ENCODE measurements around the gene WSCD1. TPM values are rescaled to one million over a fixed set of nuclear protein-coding genes. Genes with fewer than 3 reads are reported as not detected.

Gene WSCD1
- total RNA-seq, 3 donors from 2014 or later (not counting 1 experiment from before 2014, with no cell fraction given), result 0.47 to 2.1 (median 1.9) TPM

- no peaks in the 10 kb centered on the region for H3K36me3 Mint-ChIP-seq
- Histone ChIP-seq H3K4me1 (ENCODE audit: control insufficient read depth, insufficient read depth, low read length) (no peaks in the 10 kb centered on the region), H3K27me3 (ENCODE audit: control insufficient read depth, insufficient read depth, low read length) (no peaks in the 10 kb centered on the region), H3K9me3 (ENCODE audit: control insufficient read depth, insufficient read depth, low read length) (no peaks in the 10 kb centered on the region), H3K36me3 (ENCODE audit: control insufficient read depth, insufficient read depth, low read length) (no peaks in the 10 kb centered on the region), H3K27ac (ENCODE audit: low read length) (no peak overlapping the region), H3K4me3 (ENCODE audit: low read length) (no peak overlapping the region)
- H3K27ac Mint-ChIP-seq, result no peak overlapping the region
- H3K9me3 Mint-ChIP-seq, result no peaks in the 10 kb centered on the region
- H3K4me1 Mint-ChIP-seq, result no peaks in the 10 kb centered on the region
- ATAC-seq (no peak), DNase-seq (no peak)
- peaks cover 8 to 11% of the 10 kb centered on the region in 2 donors for H3K27me3 Mint-ChIP-seq (ENCODE audit: low read depth in 2 of 2)
- intact Hi-C loops (cut with micrococcal nuclease), result no loop called here
- WGBS (ENCODE audit: insufficient coverage), result 89% methylated on average over 19 of the region's 24 CpGs
- H3K4me3 Mint-ChIP-seq, result no peak overlapping the region
- no peak for TF ChIP-seq CTCF (IDR thresholded peaks at IDR 0.05)
These were observed 91.0 kb downstream of the WSCD1 start for GRCh38 chr17:6160911-6161855.

GRCh38 chr17:6162216-6162615 is 92.0 kb downstream of the WSCD1 start:
- Mint-ChIP-seq H3K36me3 (no peaks in the 10 kb centered on the region), H3K27ac (no peak overlapping the region), H3K9me3 (no peaks in the 10 kb centered on the region), H3K27me3 (ENCODE audit: low read depth in 2 of 2) (peaks cover 8 to 10% of the 10 kb centered on the region in 2 donors), H3K4me1 (no peaks in the 10 kb centered on the region), H3K4me3 (no peak overlapping the region)
- no peak for ATAC-seq
- H3K27ac ChIP-seq (ENCODE audit: low read length), result no peak overlapping the region
- H3K4me3 ChIP-seq (ENCODE audit: low read length), result no peak overlapping the region
- DNase-seq, result no peak
- no peaks in the 10 kb centered on the region for H3K36me3 ChIP-seq (ENCODE audit: control insufficient read depth, insufficient read depth, low read length)
- intact Hi-C loops (cut with micrococcal nuclease), result no loop called here
- no peaks in the 10 kb centered on the region for H3K4me1 ChIP-seq (ENCODE audit: control insufficient read depth, insufficient read depth, low read length)
- WGBS (ENCODE audit: insufficient coverage), result 72% methylated on average over 4 of the region's 4 CpGs
- H3K27me3 ChIP-seq (ENCODE audit: control insufficient read depth, insufficient read depth, low read length), result no peaks in the 10 kb centered on the region
- TF ChIP-seq CTCF (IDR thresholded peaks at IDR 0.05), result no peak
- H3K9me3 ChIP-seq (ENCODE audit: control insufficient read depth, insufficient read depth, low read length), result no peaks in the 10 kb centered on the region

DNA sequence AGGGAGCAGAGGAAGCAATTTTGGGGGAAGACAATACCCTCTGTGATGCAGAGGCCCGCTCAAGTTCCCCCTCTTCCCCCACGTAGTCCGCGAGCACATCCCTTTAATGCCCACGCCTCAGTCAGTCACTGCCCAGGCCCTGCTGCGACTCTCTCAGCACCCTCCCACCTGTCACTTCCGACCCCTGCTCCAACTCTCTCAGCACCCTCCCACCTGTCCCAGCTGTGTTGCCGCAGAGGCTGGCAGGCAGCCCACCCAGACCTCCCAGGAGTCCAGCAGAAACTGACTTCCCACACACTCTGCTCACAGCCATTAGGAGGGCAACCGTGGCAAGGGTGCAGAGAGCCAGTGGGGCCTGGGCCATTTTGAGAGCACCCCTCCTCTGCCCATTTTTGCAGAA is 92.7 kb downstream of the WSCD1 start:
- no peak for TF ChIP-seq CTCF (IDR thresholded peaks at IDR 0.05)
- 76% methylated on average over 9 of the region's 9 CpGs for WGBS (ENCODE audit: insufficient coverage)
- H3K9me3 Mint-ChIP-seq, result no peaks in the 10 kb centered on the region
- H3K4me3 Mint-ChIP-seq, result no peak overlapping the region
- H3K27me3 ChIP-seq (ENCODE audit: control insufficient read depth, insufficient read depth, low read length), result no peaks in the 10 kb centered on the region
- H3K4me1 Mint-ChIP-seq, result no peaks in the 10 kb centered on the region
- H3K4me1 ChIP-seq (ENCODE audit: control insufficient read depth, insufficient read depth, low read length), result no peaks in the 10 kb centered on the region
- no peak for DNase-seq
- no peak overlapping the region for H3K27ac Mint-ChIP-seq
- ATAC-seq, result no peak
- H3K27ac ChIP-seq (ENCODE audit: low read length), result no peak overlapping the region
- H3K27me3 Mint-ChIP-seq (ENCODE audit: low read depth in 2 of 2), result peaks cover 10% of the 10 kb centered on the region in 2 donors
- H3K36me3 Mint-ChIP-seq, result no peaks in the 10 kb centered on the region
- no peaks in the 10 kb centered on the region for H3K9me3 ChIP-seq (ENCODE audit: control insufficient read depth, insufficient read depth, low read length)
- H3K4me3 ChIP-seq (ENCODE audit: low read length), result no peak overlapping the region
- intact Hi-C loops (cut with micrococcal nuclease), result no loop called here
- H3K36me3 ChIP-seq (ENCODE audit: control insufficient read depth, insufficient read depth, low read length), result no peaks in the 10 kb centered on the region
